Measurements from ENCODE around the gene KCNG4. TPM values are rescaled to one million over a fixed set of nuclear protein-coding genes. Genes with fewer than 3 reads are reported as not detected.

Gene KCNG4
- total RNA-seq, 4 donors from 2014 or later: not detected

- H3K36me3 ChIP-seq: no peaks in the 10 kb centered on the region
- H3K27ac ChIP-seq: no peak overlapping the region
- no peak overlapping the region for H3K4me3 ChIP-seq
- DNase-seq: no peak
- intact Hi-C loops (cut with DNase I; ENCODE audit: low total_unique reads): no loop called here
- TF ChIP-seq, protein P1, sequence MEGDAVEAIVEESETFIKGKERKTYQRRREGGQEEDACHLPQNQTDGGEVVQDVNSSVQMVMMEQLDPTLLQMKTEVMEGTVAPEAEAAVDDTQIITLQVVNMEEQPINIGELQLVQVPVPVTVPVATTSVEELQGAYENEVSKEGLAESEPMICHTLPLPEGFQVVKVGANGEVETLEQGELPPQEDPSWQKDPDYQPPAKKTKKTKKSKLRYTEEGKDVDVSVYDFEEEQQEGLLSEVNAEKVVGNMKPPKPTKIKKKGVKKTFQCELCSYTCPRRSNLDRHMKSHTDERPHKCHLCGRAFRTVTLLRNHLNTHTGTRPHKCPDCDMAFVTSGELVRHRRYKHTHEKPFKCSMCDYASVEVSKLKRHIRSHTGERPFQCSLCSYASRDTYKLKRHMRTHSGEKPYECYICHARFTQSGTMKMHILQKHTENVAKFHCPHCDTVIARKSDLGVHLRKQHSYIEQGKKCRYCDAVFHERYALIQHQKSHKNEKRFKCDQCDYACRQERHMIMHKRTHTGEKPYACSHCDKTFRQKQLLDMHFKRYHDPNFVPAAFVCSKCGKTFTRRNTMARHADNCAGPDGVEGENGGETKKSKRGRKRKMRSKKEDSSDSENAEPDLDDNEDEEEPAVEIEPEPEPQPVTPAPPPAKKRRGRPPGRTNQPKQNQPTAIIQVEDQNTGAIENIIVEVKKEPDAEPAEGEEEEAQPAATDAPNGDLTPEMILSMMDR (IDR thresholded peaks at IDR 0.05): no peak
- TF ChIP-seq POLR2A (IDR thresholded peaks at IDR 0.05): no peak
- no peaks in the 10 kb centered on the region for H3K4me1 ChIP-seq
- no peaks in the 10 kb centered on the region for H3K27me3 ChIP-seq
- H3K9me3 ChIP-seq: no peaks in the 10 kb centered on the region
Observed at GRCh38 chr16:84271866-84272265, 32.1 kb upstream of the KCNG4 start.

DNA sequence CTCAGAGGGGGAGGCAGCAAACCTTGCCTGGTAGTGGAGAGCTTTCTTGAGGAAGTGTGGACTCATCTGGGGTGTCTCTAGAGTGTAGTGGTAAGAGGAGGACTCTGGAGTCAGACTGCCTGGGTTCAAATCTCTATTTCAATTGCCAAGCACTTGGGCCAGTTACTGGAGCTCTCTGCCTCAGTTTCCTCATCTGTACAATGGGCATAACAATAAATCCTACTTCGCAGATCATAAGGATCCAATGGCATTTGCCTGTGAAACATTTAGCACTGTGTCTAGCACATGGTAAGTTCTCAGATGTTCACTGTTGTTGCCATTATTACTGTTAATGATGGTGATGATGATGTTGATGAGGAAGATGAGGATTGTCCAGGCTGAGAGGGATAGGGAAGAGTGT lies 31.2 kb upstream of the KCNG4 start:
- Histone ChIP-seq H3K9me3 (no peaks in the 10 kb centered on the region), H3K27me3 (no peaks in the 10 kb centered on the region), H3K27ac (no peak overlapping the region), H3K4me3 (no peak overlapping the region), H3K36me3 (no peaks in the 10 kb centered on the region), H3K4me1 (no peaks in the 10 kb centered on the region)
- no peak for DNase-seq
- intact Hi-C loops (cut with DNase I; ENCODE audit: low total_unique reads): no loop called here
- TF ChIP-seq POLR2A (IDR thresholded peaks at IDR 0.05): no peak
- TF ChIP-seq, protein P1 (IDR thresholded peaks at IDR 0.05): no peak

- no peaks in the 10 kb centered on the region for H3K27me3 ChIP-seq
- intact Hi-C loops (cut with DNase I; ENCODE audit: low total_unique reads): no loop called here
- H3K9me3 ChIP-seq: no peaks in the 10 kb centered on the region
- H3K4me1 ChIP-seq: no peaks in the 10 kb centered on the region
- no peak overlapping the region for H3K27ac ChIP-seq
- TF ChIP-seq, protein P1 (IDR thresholded peaks at IDR 0.05): no peak
- no peak for TF ChIP-seq POLR2A (IDR thresholded peaks at IDR 0.05)
- no peak overlapping the region for H3K4me3 ChIP-seq
- DNase-seq: no peak
- H3K36me3 ChIP-seq: no peaks in the 10 kb centered on the region
Observed at GRCh38 chr16:84270531-84270930, 30.7 kb upstream of the KCNG4 start.

GRCh38 chr16:84270071-84270470 lies 30.3 kb upstream of the KCNG4 start:
- H3K36me3 ChIP-seq: no peaks in the 10 kb centered on the region
- no peaks in the 10 kb centered on the region for H3K9me3 ChIP-seq
- H3K4me3 ChIP-seq: no peak overlapping the region
- no peaks in the 10 kb centered on the region for H3K27me3 ChIP-seq
- no peaks in the 10 kb centered on the region for H3K4me1 ChIP-seq
- no peak for DNase-seq
- TF ChIP-seq POLR2A (IDR thresholded peaks at IDR 0.05): no peak
- TF ChIP-seq, protein P1 (IDR thresholded peaks at IDR 0.05): no peak
- no peak overlapping the region for H3K27ac ChIP-seq
- intact Hi-C loops (cut with DNase I; ENCODE audit: low total_unique reads): no loop called here

DNA sequence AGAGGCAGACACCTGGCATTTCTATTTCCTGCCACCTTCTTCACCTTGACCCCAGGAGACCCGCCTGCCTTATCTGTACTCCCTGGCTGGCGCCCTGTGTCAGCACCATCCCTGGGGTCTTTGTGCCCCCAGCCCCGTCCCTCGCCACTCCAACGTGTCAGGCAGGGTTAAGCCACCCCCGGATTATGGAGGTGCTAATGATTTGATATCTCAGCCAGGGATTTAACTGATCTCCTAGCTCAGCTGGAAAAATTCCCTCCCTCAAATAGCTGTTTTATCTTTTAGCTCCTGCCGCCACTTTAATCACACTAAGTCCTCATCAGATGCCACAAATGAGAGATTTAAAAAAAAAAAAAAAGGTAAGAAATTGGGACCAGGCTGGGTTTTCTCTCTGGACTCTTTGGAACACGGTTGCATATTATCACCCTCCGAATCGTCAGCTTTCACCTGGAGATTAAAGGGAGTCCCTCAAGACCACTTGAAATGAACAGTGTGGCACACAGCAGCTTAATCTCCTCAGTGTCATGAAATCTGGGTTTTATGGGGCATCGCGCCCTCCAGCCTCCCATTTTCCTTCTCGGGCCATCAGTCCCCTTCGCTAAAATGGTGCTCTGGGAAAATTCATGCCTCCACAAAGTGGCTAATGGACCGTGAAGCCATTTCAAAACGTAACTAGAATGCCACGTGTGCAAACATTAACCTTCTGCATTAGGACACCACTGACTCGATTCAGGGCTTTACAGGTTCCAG lies 28.7 kb upstream of the KCNG4 start:
- DNase-seq: no peak
- intact Hi-C loops (cut with DNase I; ENCODE audit: low total_unique reads): no loop called here
- TF ChIP-seq POLR2A (IDR thresholded peaks at IDR 0.05): no peak
- TF ChIP-seq, protein P1 (IDR thresholded peaks at IDR 0.05): no peak
- Histone ChIP-seq H3K4me3 (no peak overlapping the region), H3K36me3 (no peaks in the 10 kb centered on the region), H3K27me3 (no peaks in the 10 kb centered on the region), H3K4me1 (no peaks in the 10 kb centered on the region), H3K27ac (no peak overlapping the region), H3K9me3 (no peaks in the 10 kb centered on the region)
